CD4-positive, alpha-beta T cell (primary cell): Measurements from ENCODE around the gene PCF11. TPM values are rescaled to one million over a fixed set of nuclear protein-coding genes. Genes with fewer than 3 reads are reported as not detected.
A peak's percentile ranks its signal among the peaks of the same experiment; 100 is the strongest.

ENCODE experiments used
- ATAC-seq: fragments of 200-7000 bp; cut with Tn5 transposase; one replicate; pipeline ENCODE4 v1.10.0; 2022; ENCODE audit warnings: mild to moderate bottlenecking; ENCODE audit not compliant: poor library complexity
- CTCF ChIA-PET: fragments of 350-600 bp; sonication (Branson Sonifier 250); formaldehyde crosslinking; loops from one replicate; lab custom pipeline; 2021; ENCODE audit warnings: antibody characterized with exemption, inconsistent platforms; lab: Charles Lee
- POLR2A ChIA-PET: fragments of 350-600 bp; sonication (Branson Sonifier 250); formaldehyde crosslinking; loops from one replicate; lab custom pipeline; 2021; ENCODE audit warnings: antibody characterized with exemption, inconsistent platforms; lab: Charles Lee
- DNase-seq, 14 experiments: peaks; one replicate each; pipeline ENCODE4 v3.0.0-alpha.2; 2013 to 2020; ENCODE audit warnings: mixed read lengths in 2 of 14
- H3K27ac ChIP-seq, 2 donors: one replicate each; pipeline versions ENCODE4 v1.5.1 to v1.7.0; 2013; ENCODE audit warnings: low read length in 2 of 2, low read depth in 1 of 2, mild to moderate bottlenecking in 1 of 2
- H3K27me3 ChIP-seq, 2 experiments: 1 replicate in 1 of 2; 2 replicates in 1 of 2; pipeline versions ENCODE4 v1.6.1 to v1.7.0; 2013; ENCODE audit warnings: low read length in 2 of 2, control low read depth in 1 of 2, mild to moderate bottlenecking in 1 of 2, moderate library complexity in 1 of 2; ENCODE audit not compliant: insufficient read depth in 2 of 2, control insufficient read depth in 1 of 2
- H3K36me3 ChIP-seq: one replicate; pipeline ENCODE4 v1.6.1; 2013; ENCODE audit warnings: low read length, control low read depth; ENCODE audit not compliant: insufficient read depth
- H3K4me1 ChIP-seq: one replicate; pipeline ENCODE4 v1.6.1; 2013; ENCODE audit warnings: low read length, control low read depth; ENCODE audit not compliant: insufficient read depth
- H3K4me3 ChIP-seq: one replicate; pipeline ENCODE4 v1.5.1; 2013; ENCODE audit warnings: mild to moderate bottlenecking, low read length, moderate library complexity
- H3K9me3 ChIP-seq, 2 experiments: 1 replicate in 1 of 2; 2 replicates in 1 of 2; pipeline versions ENCODE4 v1.6.1 to v1.7.0; 2013; ENCODE audit warnings: low read length in 2 of 2, mild to moderate bottlenecking in 2 of 2, control low read depth in 1 of 2, moderate library complexity in 1 of 2; ENCODE audit not compliant: control insufficient read depth in 1 of 2, insufficient read depth in 1 of 2
- H3K27ac Mint-ChIP-seq: one replicate; pipeline ENCODE4 v1.8.0; 2020; ENCODE audit warnings: mixed read lengths
- H3K27me3 Mint-ChIP-seq: one replicate; pipeline ENCODE4 v1.8.0; 2021; ENCODE audit warnings: mixed read lengths
- H3K36me3 Mint-ChIP-seq: one replicate; pipeline ENCODE4 v1.8.0; 2021; ENCODE audit warnings: low read depth, mixed read lengths
- H3K4me1 Mint-ChIP-seq: one replicate; pipeline ENCODE4 v1.8.0; 2021; ENCODE audit warnings: low read depth, mixed read lengths
- H3K4me3 Mint-ChIP-seq: one replicate; pipeline ENCODE4 v1.8.0; 2020; ENCODE audit warnings: mild to moderate bottlenecking, mixed read lengths
- H3K9me3 Mint-ChIP-seq: one replicate; pipeline ENCODE4 v1.8.0; 2020; ENCODE audit warnings: mixed read lengths
- intact Hi-C, 2 experiments: fragments of 100-400 bp; cut with DNase I in 1 of 2; cut with micrococcal nuclease in 1 of 2; formaldehyde crosslinking; loops; one replicate each; pipeline versions ENCODE4 v1.15.1 to v1.9.0; 2023 to 2025; cut with DNase I, micrococcal nuclease
- total RNA-seq, 174 experiments: library from RNA in 2 of 174; stranded (reverse) in 2 of 174; gene quantifications; one replicate each; pipeline ENCODE4 v1.2.3 and lab custom pipeline; 2021 to 2026
- TF ChIP-seq, protein P1 (sequence below): fragments of 200-600 bp; IDR thresholded peaks from one replicate; pipeline ENCODE4 v1.8.0; 2022; ENCODE audit warnings: antibody characterized with exemption, mild to moderate bottlenecking

PCF11 gene
- total RNA-seq, 2 experiments from 2014 or later: 119 to 124 TPM

DNA sequence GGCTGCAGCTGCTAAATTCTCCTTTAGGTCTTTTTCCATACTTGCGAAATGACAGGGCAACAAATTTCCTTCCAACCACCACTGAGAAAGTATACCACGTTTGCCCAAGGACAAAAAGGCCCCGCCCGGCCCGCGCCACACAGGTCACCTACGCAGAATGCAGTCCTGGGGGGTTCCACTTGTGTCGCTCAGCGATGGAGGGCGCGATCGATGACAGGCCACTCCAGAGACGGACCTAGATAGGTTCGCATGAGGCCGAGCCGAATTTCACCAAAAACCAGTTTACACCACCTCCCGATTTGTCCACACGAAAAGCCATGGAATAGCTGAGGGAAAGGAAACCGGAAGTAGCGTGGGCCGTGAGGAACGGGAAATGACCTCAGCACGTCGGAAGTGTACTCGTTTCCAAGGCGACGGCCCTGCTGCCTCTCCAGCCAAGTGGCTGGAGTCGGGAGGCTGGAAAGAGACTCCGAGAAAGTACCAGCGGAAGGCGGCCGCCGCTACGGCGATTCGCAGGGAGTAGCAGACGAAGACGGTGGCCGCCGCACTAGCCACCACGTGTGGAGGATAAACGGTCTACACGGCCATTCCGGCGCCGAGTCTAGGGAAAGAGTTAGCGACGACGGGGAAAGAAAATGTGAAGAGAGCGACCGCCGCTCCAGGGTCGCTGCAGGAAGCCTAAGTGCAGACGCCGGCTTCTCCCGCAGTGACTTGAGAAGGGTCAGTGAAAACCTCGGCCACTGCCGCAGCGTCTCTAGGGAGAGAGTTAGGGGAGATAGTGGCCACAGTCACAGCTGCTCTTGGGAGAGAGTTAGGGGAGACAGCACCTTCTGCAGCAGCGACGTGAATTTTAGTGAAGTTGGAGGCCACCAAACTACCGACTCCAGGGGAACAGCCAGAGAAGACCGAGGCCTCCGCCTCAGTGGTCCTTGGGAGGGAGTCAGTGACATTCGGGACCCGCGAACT lies 36.7 kb downstream of the PCF11 start, which contains the start of gene ANKRD42:
Gene ANKRD42 (plus strand): TSS at position 398 of the 966 bp plus-strand sequence. CDS start 959 bp downstream, outside the sequence.
- Histone ChIP-seq H3K27ac (peak within 1 kb of the TSS; percentile 88 to 97), H3K4me3 (peak within 1 kb of the TSS; percentile 70), H3K36me3 (peaks cover 22% of the 10 kb centered on the region), H3K9me3 (no peaks in the 10 kb centered on the region), H3K27me3 (no peaks in the 10 kb centered on the region), H3K4me1 (peaks cover 26% of the 10 kb centered on the region)
- ChIA-PET POLR2A (interaction anchor here (0.7 to 3.3 kb wide), 14 partner anchors 12 to 293 kb away, joined by 3 to 81 read pairs (median 4); partner anchors contain the start of genes CCDC90B, DDIAS, PCF11 and PRCP), CTCF (interaction anchor here (0.8 to 1.6 kb wide), 4 partner anchors 12 to 292 kb away, joined by 3 to 4 read pairs (median 3); partner anchors contain the start of gene DDIAS)
- Mint-ChIP-seq H3K4me1 (peaks cover 60% of the 10 kb centered on the region), H3K9me3 (no peaks in the 10 kb centered on the region), H3K36me3 (peaks cover 60% of the 10 kb centered on the region), H3K27ac (peak within 1 kb of the TSS; percentile 99), H3K4me3 (peak within 1 kb of the TSS; percentile 99), H3K27me3 (no peaks in the 10 kb centered on the region)
- DNase-seq (peak; percentile 65 to 95 (median 76)), ATAC-seq (peak; percentile 69)
- TF ChIP-seq, protein P1, sequence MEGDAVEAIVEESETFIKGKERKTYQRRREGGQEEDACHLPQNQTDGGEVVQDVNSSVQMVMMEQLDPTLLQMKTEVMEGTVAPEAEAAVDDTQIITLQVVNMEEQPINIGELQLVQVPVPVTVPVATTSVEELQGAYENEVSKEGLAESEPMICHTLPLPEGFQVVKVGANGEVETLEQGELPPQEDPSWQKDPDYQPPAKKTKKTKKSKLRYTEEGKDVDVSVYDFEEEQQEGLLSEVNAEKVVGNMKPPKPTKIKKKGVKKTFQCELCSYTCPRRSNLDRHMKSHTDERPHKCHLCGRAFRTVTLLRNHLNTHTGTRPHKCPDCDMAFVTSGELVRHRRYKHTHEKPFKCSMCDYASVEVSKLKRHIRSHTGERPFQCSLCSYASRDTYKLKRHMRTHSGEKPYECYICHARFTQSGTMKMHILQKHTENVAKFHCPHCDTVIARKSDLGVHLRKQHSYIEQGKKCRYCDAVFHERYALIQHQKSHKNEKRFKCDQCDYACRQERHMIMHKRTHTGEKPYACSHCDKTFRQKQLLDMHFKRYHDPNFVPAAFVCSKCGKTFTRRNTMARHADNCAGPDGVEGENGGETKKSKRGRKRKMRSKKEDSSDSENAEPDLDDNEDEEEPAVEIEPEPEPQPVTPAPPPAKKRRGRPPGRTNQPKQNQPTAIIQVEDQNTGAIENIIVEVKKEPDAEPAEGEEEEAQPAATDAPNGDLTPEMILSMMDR: no peak
- intact Hi-C loops: loop anchor here (1.0 to 5.0 kb wide), 10 partner anchors 32 to 293 kb away; partner anchors contain the start of genes CCDC90B (in 1 of the 2), DDIAS (in 1 of the 2), PRCP (in 1 of the 2) and RAB30 (in 1 of the 2)

DNA sequence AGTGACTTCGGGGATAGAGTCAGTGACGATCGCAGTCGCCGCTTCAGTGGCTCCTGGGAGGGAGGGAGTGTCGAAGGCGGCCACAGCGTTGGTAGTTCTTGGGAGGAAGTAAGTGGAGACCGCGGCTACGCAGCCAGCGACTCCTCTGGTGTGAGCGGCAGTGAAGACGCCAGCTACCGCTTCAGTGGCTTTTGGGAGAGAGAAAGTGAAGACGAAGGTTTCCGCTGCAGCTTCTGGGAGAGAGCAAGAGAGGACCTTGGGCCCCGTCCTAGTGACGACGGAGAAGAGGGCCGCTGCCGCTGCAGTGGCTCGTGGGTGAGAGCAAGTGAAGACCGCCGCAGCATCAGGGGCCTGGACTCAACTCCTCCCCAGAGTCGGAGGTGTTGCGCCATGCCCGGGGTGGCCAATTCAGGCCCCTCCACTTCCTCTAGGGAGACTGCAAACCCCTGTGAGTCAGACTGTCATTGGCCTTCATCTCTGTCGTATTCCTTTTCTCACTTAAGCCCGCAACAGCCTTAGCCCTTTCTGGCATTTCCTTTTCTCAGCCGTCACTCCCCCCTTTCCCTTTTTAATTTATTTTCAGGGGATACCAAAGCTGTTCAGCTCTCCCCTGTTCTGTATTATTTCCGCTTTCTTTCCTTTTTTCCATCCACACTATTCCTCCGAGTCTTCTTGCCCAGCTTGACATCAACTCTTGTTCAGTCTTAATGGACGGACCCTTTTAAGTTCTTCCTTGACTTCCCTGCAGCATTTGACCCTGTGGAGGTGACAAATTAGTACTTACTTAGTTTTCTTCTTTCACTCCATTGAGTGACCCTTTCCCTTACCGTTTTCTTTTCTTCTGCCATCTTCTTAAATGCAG lies 37.6 kb downstream of the PCF11 start:
- intact Hi-C loops: loop anchor here (1.0 to 5.0 kb wide), 4 partner anchors 54 to 292 kb away; partner anchors contain the start of gene RAB30 (in 1 of the 2)
- peaks cover 56% of the 10 kb centered on the region for H3K36me3 Mint-ChIP-seq
- peak overlapping the region; percentile 99 for H3K27ac Mint-ChIP-seq
- peaks cover 26% of the 10 kb centered on the region for H3K4me1 ChIP-seq
- TF ChIP-seq, protein P1: no peak
- DNase-seq (peak; percentile 27 to 85 (median 54)), ATAC-seq (peak; percentile 65)
- ChIA-PET CTCF (interaction anchor here (0.8 to 1.2 kb wide), 3 partner anchors 109 to 293 kb away, joined by 3 read pairs; partner anchors contain the start of gene DDIAS), POLR2A (interaction anchor here (0.5 to 3.3 kb wide), 11 partner anchors 13 to 294 kb away, joined by 3 to 81 read pairs (median 4); partner anchors contain the start of genes DDIAS, PCF11 and PRCP)
- no peaks in the 10 kb centered on the region for H3K27me3 Mint-ChIP-seq
- no peaks in the 10 kb centered on the region for H3K27me3 ChIP-seq
- peaks cover 60% of the 10 kb centered on the region for H3K4me1 Mint-ChIP-seq
- H3K9me3 ChIP-seq: no peaks in the 10 kb centered on the region
- peak overlapping the region; percentile 88 to 97 for H3K27ac ChIP-seq
- peaks cover 24% of the 10 kb centered on the region for H3K36me3 ChIP-seq
- H3K4me3 ChIP-seq: peak overlapping the region; percentile 70
- H3K4me3 Mint-ChIP-seq: peak overlapping the region; percentile 99
- H3K9me3 Mint-ChIP-seq: no peaks in the 10 kb centered on the region
